ENCODE results near the gene SH3BP2. TPM values are rescaled to one million over a fixed set of nuclear protein-coding genes. Genes with fewer than 3 reads are reported as not detected.

The SH3BP2 gene
- total and polyA plus RNA-seq, 10 of the 15 experiments (the other 5 are each of a cell fraction or from before 2014, with no cell fraction given) = 1.1 to 61.8 (median 23.9) TPM

DNA sequence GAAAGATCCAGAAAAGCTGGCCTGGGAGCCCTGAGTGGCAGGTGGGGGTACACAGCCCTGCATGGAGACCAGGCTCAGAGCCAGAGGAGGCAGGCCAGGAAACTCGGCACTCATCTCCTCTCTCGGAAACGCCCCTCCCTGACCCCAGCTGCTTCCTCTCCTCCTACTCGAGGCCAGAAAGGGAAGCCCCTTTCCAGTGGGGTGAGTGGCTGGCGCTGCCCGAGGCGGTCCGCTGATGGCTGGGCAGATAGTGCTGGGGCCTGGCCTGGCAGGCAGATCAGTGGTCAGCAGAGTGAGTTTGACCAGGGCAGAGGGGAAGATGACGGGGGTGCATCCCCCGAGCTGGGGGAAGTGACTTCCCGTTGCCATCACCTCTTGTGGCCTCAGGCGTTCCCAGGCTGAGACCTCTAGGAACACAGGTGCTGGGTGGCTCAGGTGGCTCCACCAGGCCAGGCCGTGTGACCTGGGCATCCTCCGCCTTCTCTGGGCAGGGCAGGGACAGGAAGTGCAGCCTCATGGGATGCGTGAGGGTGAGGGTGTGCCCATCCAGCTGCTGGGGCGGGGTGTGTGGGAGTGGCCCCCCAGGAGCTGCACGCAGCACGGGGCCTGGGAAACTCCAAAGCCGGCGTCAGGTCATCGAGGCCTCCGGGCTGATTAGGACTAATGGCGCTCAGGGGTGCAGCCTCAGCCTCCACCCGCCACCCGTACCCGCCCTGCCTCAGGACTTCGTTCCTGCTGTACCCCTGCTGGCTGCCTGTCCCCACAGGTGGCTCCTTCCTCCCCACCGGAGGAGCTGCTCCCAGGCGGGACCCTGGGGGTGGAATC, 5.7 kb downstream of the SH3BP2 start (continued):
- TF ChIP-seq, protein P1, sequence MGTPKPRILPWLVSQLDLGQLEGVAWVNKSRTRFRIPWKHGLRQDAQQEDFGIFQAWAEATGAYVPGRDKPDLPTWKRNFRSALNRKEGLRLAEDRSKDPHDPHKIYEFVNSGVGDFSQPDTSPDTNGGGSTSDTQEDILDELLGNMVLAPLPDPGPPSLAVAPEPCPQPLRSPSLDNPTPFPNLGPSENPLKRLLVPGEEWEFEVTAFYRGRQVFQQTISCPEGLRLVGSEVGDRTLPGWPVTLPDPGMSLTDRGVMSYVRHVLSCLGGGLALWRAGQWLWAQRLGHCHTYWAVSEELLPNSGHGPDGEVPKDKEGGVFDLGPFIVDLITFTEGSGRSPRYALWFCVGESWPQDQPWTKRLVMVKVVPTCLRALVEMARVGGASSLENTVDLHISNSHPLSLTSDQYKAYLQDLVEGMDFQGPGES (IDR thresholded peaks at IDR 0.05) = no peak
- TF ChIP-seq, protein P2, sequence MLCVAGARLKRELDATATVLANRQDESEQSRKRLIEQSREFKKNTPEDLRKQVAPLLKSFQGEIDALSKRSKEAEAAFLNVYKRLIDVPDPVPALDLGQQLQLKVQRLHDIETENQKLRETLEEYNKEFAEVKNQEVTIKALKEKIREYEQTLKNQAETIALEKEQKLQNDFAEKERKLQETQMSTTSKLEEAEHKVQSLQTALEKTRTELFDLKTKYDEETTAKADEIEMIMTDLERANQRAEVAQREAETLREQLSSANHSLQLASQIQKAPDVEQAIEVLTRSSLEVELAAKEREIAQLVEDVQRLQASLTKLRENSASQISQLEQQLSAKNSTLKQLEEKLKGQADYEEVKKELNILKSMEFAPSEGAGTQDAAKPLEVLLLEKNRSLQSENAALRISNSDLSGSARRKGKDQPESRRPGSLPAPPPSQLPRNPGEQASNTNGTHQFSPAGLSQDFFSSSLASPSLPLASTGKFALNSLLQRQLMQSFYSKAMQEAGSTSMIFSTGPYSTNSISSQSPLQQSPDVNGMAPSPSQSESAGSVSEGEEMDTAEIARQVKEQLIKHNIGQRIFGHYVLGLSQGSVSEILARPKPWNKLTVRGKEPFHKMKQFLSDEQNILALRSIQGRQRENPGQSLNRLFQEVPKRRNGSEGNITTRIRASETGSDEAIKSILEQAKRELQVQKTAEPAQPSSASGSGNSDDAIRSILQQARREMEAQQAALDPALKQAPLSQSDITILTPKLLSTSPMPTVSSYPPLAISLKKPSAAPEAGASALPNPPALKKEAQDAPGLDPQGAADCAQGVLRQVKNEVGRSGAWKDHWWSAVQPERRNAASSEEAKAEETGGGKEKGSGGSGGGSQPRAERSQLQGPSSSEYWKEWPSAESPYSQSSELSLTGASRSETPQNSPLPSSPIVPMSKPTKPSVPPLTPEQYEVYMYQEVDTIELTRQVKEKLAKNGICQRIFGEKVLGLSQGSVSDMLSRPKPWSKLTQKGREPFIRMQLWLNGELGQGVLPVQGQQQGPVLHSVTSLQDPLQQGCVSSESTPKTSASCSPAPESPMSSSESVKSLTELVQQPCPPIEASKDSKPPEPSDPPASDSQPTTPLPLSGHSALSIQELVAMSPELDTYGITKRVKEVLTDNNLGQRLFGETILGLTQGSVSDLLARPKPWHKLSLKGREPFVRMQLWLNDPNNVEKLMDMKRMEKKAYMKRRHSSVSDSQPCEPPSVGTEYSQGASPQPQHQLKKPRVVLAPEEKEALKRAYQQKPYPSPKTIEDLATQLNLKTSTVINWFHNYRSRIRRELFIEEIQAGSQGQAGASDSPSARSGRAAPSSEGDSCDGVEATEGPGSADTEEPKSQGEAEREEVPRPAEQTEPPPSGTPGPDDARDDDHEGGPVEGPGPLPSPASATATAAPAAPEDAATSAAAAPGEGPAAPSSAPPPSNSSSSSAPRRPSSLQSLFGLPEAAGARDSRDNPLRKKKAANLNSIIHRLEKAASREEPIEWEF (IDR thresholded peaks at IDR 0.05; ENCODE audit: insufficient replicate concordance, low read depth, low read length) = no peak
- TF ChIP-seq WRNIP1 (IDR thresholded peaks at IDR 0.05; ENCODE audit: borderline replicate concordance, low read depth, low read length) (no peak), BACH1 (IDR thresholded peaks at IDR 0.05; ENCODE audit: borderline replicate concordance) (no peak), CBFB (IDR thresholded peaks at IDR 0.05; ENCODE audit: low read depth) (no peak), SRF (IDR thresholded peaks at IDR 0.05; ENCODE audit: low read depth in 2 of 2, low read length in 2 of 2) (no peak), ZNF384 (IDR thresholded peaks at IDR 0.05; ENCODE audit: borderline replicate concordance, low read depth, low read length) (no peak), RAD51 (IDR thresholded peaks at IDR 0.05) (no peak), NBN (IDR thresholded peaks at IDR 0.05) (peak; percentile 55; the same call in 1 of the 2 replicates), SREBF2 (IDR thresholded peaks at IDR 0.05; ENCODE audit: low read length) (no peak), NFYA (IDR thresholded peaks at IDR 0.05; ENCODE audit: borderline replicate concordance, low read depth, low read length) (no peak), MEF2A (IDR thresholded peaks at IDR 0.05; ENCODE audit: insufficient read depth, low read depth, low read length) (0 out of 2 replicates have a peak, but pooled peaks have one; percentile 24)
- TF ChIP-seq, protein P3, sequence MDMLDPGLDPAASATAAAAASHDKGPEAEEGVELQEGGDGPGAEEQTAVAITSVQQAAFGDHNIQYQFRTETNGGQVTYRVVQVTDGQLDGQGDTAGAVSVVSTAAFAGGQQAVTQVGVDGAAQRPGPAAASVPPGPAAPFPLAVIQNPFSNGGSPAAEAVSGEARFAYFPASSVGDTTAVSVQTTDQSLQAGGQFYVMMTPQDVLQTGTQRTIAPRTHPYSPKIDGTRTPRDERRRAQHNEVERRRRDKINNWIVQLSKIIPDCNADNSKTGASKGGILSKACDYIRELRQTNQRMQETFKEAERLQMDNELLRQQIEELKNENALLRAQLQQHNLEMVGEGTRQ (IDR thresholded peaks at IDR 0.05; ENCODE audit: borderline replicate concordance, low read depth, low read length) = no peak
- TF ChIP-seq, protein P4, sequence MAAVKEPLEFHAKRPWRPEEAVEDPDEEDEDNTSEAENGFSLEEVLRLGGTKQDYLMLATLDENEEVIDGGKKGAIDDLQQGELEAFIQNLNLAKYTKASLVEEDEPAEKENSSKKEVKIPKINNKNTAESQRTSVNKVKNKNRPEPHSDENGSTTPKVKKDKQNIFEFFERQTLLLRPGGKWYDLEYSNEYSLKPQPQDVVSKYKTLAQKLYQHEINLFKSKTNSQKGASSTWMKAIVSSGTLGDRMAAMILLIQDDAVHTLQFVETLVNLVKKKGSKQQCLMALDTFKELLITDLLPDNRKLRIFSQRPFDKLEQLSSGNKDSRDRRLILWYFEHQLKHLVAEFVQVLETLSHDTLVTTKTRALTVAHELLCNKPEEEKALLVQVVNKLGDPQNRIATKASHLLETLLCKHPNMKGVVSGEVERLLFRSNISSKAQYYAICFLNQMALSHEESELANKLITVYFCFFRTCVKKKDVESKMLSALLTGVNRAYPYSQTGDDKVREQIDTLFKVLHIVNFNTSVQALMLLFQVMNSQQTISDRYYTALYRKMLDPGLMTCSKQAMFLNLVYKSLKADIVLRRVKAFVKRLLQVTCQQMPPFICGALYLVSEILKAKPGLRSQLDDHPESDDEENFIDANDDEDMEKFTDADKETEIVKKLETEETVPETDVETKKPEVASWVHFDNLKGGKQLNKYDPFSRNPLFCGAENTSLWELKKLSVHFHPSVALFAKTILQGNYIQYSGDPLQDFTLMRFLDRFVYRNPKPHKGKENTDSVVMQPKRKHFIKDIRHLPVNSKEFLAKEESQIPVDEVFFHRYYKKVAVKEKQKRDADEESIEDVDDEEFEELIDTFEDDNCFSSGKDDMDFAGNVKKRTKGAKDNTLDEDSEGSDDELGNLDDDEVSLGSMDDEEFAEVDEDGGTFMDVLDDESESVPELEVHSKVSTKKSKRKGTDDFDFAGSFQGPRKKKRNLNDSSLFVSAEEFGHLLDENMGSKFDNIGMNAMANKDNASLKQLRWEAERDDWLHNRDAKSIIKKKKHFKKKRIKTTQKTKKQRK (IDR thresholded peaks at IDR 0.05; ENCODE audit: low read depth, low read length) = no peak
- TF ChIP-seq, protein P5, sequence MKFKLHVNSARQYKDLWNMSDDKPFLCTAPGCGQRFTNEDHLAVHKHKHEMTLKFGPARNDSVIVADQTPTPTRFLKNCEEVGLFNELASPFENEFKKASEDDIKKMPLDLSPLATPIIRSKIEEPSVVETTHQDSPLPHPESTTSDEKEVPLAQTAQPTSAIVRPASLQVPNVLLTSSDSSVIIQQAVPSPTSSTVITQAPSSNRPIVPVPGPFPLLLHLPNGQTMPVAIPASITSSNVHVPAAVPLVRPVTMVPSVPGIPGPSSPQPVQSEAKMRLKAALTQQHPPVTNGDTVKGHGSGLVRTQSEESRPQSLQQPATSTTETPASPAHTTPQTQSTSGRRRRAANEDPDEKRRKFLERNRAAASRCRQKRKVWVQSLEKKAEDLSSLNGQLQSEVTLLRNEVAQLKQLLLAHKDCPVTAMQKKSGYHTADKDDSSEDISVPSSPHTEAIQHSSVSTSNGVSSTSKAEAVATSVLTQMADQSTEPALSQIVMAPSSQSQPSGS (IDR thresholded peaks at IDR 0.05; ENCODE audit: low read length) = no peak
